GM12878 (cell line): Measurements from ENCODE around the gene ETNK2. TPM values are rescaled to one million over a fixed set of nuclear protein-coding genes. Genes with fewer than 3 reads are reported as not detected.

ENCODE experiments used
- ATAC-seq: fragments of 200-7000 bp; cut with Tn5 transposase; 3 replicates; pipeline ENCODE4 v1.9.1; 2020; ENCODE audit warnings: mild to moderate bottlenecking, moderate library complexity
- BruUV-seq: library from RNA; stranded (reverse); fragments of 400-500 nt; replicated peaks from 2 replicates; lab custom pipeline; 2021; lab: Mats Ljungman, UMichigan
- CTCF ChIA-PET: fragments of 300-600 bp; sonication (Branson Sonifier 250); formaldehyde crosslinking; extraction: SDS; loops from one replicate; lab custom pipeline; 2021; ENCODE audit warnings: inconsistent platforms; lab: Yijun Ruan, JAX
- POLR2A ChIA-PET: fragments of 350-600 bp; formaldehyde crosslinking; extraction: SDS; loops from one replicate; lab custom pipeline; 2021; ENCODE audit warnings: inconsistent platforms; lab: Charles Lee
- RAD21 ChIA-PET: fragments of 300-600 bp; sonication (Branson Sonifier 250); formaldehyde crosslinking; loops from one replicate; lab custom pipeline; 2023; ENCODE audit warnings: antibody characterized with exemption; ENCODE audit not compliant: unreplicated experiment; lab: Charles Lee
- SMC1A ChIA-PET: fragments of 300-600 bp; sonication (Branson Sonifier 250); formaldehyde crosslinking; loops from one replicate; lab custom pipeline; 2023; ENCODE audit not compliant: unreplicated experiment, uncharacterized antibody; lab: Charles Lee
- DNase-seq: peaks from one replicate; pipeline ENCODE4 v3.0.0-alpha.2; 2011; ENCODE audit warnings: low read depth, low spot score
- FAIRE-seq: peaks from 3 replicates; lab custom pipeline; 2011; peaks lifted over from hg19 to GRCh38; lab: Jason Lieb, UNC
- H2AFZ ChIP-seq: 2 replicates; pipeline ENCODE4 v1.6.0; 2011; ENCODE audit warnings: low read depth, low read length, control low read depth; ENCODE audit not compliant: control insufficient read depth
- H3K27ac ChIP-seq: 2 replicates; pipeline ENCODE4 v1.5.1; 2011; ENCODE audit warnings: control low read depth; ENCODE audit not compliant: control insufficient read depth, insufficient read depth
- H3K27me3 ChIP-seq, 2 experiments: replicated peaks in 1 of 2; 2 replicates each; pipeline versions ENCODE4 v1.6.0 to v1.6.1; 2011; ENCODE audit warnings: low read length in 1 of 2; ENCODE audit not compliant: control insufficient read depth in 2 of 2, insufficient read depth in 2 of 2
- H3K36me3 ChIP-seq, 2 experiments: 2 replicates each; pipeline ENCODE4 v1.5.1; 2011; ENCODE audit warnings: low read length in 1 of 2; ENCODE audit not compliant: control insufficient read depth in 2 of 2, insufficient read depth in 2 of 2
- H3K4me1 ChIP-seq: 2 replicates; pipeline ENCODE4 v1.6.1; 2011; ENCODE audit warnings: mild to moderate bottlenecking, low read length, moderate library complexity, mixed read lengths; ENCODE audit not compliant: control insufficient read depth, insufficient read depth
- H3K4me2 ChIP-seq: 2 replicates; pipeline ENCODE4 v1.6.0; 2011; ENCODE audit warnings: control low read depth; ENCODE audit not compliant: control insufficient read depth, insufficient read depth
- H3K4me3 ChIP-seq: fragments of 200-600 bp; sonication (generic); 2 replicates; pipeline ENCODE4 v1.5.1; 2016
- H3K79me2 ChIP-seq: 2 replicates; pipeline ENCODE4 v1.6.0; 2011; ENCODE audit warnings: low read length; ENCODE audit not compliant: control insufficient read depth, insufficient read depth
- H3K9ac ChIP-seq: 2 replicates; pipeline ENCODE4 v1.8.0; 2011; ENCODE audit warnings: low read length, control low read depth, mixed read lengths; ENCODE audit not compliant: control insufficient read depth, insufficient read depth
- H3K9me3 ChIP-seq: replicated peaks from 3 replicates; pipeline ENCODE4 v1.5.1; 2011; ENCODE audit warnings: mild to moderate bottlenecking, low read length; ENCODE audit not compliant: control insufficient read depth, insufficient read depth
- H4K20me1 ChIP-seq: 2 replicates; pipeline ENCODE4 v1.6.0; 2011; ENCODE audit not compliant: control insufficient read depth, insufficient read depth
- BHLHE40 ChIP-seq, 2 experiments: fragments of 450-650 bp in 1 of 2; IDR thresholded peaks; 2 replicates each; pipeline ENCODE4 v1.6.1; 2011 to 2017; ENCODE audit warnings: low read depth in 2 of 2, borderline replicate concordance in 1 of 2, improper control_type of control experiment in 1 of 2, low read length in 1 of 2, mild to moderate bottlenecking in 1 of 2
- CEBPZ ChIP-seq: fragments of 150-350 bp; IDR thresholded peaks from 2 replicates; pipeline ENCODE4 v1.6.1; 2016; ENCODE audit warnings: low read depth, low read length
- CTCF ChIP-seq, 3 experiments: IDR thresholded peaks in 2 of 3; conservative IDR thresholded peaks in 1 of 3; 2 replicates each; pipeline ENCODE4 v1.5.1; 2011; ENCODE audit warnings: low read depth in 3 of 3, low read length in 3 of 3, mild to moderate bottlenecking in 3 of 3, control low read depth in 2 of 3, moderate library complexity in 2 of 3, inconsistent platforms in 1 of 3, mixed read lengths in 1 of 3; ENCODE audit not compliant: control insufficient read depth in 2 of 3, insufficient read depth in 1 of 3; ENCODE audit errors: extremely low read depth in 1 of 3
- KAT2A ChIP-seq: conservative IDR thresholded peaks from 2 replicates; pipeline ENCODE4 v1.6.1; 2011; ENCODE audit warnings: low read depth, low read length; ENCODE audit not compliant: control insufficient read depth
- NFXL1 ChIP-seq: fragments of 450-650 bp; IDR thresholded peaks from 2 replicates; pipeline ENCODE4 v1.6.1; 2017; ENCODE audit warnings: antibody characterized with exemption, mild to moderate bottlenecking, borderline replicate concordance
- REST ChIP-seq: IDR thresholded peaks from 2 replicates; pipeline ENCODE4 v1.6.1; 2012; ENCODE audit warnings: mild to moderate bottlenecking, low read depth, low read length
- RUNX3 ChIP-seq: IDR thresholded peaks from 2 replicates; pipeline ENCODE4 v1.6.1; 2012; ENCODE audit warnings: low read length, inconsistent platforms
- SPI1 ChIP-seq: IDR thresholded peaks from 2 replicates; pipeline ENCODE4 v1.6.1; 2011; ENCODE audit warnings: low read depth, mild to moderate bottlenecking, low read length, moderate library complexity, borderline replicate concordance; ENCODE audit not compliant: insufficient read depth
- ZZZ3 ChIP-seq: IDR thresholded peaks from 2 replicates; pipeline ENCODE4 v1.6.1; 2011; ENCODE audit warnings: low read depth; ENCODE audit not compliant: control insufficient read depth, insufficient read length
- WGBS: methylation state at CpG from one replicate; pipeline ENCODE4 v1.1.6; 2016; ENCODE audit warnings: low lambda C conversion rate; ENCODE audit not compliant: insufficient replicate concordance, insufficient coverage; ENCODE audit errors: missing lambda C conversion rate; 5-methylcytosine and 5-hydroxymethylcytosine counted together
- in situ Hi-C: fragments of 300-500 bp; cut with MboI; formaldehyde crosslinking; loops from 9 replicates; pipeline ENCODE4 v1.14.3; 2018; ENCODE audit warnings: mixed read lengths
- intact Hi-C: fragments of 100-400 bp; cut with micrococcal nuclease; formaldehyde crosslinking; loops from one replicate; pipeline ENCODE4 v1.14.2; 2022; ENCODE audit not compliant: unreplicated experiment
- polyA plus RNA-seq, 11 experiments: library from polyadenylated mRNA; depleted of rRNA in 4 of 11; unstranded in 6 of 11; stranded (reverse) in 5 of 11; fragments of >200 nt; fragmentation: Nextera tagmentation in 4 of 11; fragmentation: Illumina TruSeq in 1 of 11; extraction: Ambion mirVana in 4 of 11; extraction: Trizol in 1 of 11; gene quantifications; 1 replicate in 1 of 11; 2 replicates in 10 of 11; pipeline versions ENCODE4 v1.2.1 to v1.2.3, GENCODE V29; 2011 to 2016; ENCODE audit warnings: inconsistent platforms in 2 of 11, missing spikeins in 2 of 11, low read depth in 1 of 11
- total RNA-seq, 4 experiments: library from RNA; depleted of rRNA in 3 of 4; stranded (reverse); fragments of >200 nt in 3 of 4; fragmentation: Illumina TruSeq in 1 of 4; extraction: Trizol in 1 of 4; gene quantifications; 2 replicates each; pipeline versions ENCODE4 v1.2.1 to v1.2.3, GENCODE V29; 2013 to 2021

ETNK2 gene
- total and polyA plus RNA-seq, 10 of the 15 experiments (the other 5 are each of a cell fraction or from before 2014, with no cell fraction given), result 0.14 TPM; not detected in 9

- in situ Hi-C loops (no loop called here), intact Hi-C loops (no loop called here)
- SMC1A ChIA-PET, result interaction anchor here (1.3 kb wide), 1 partner anchor 21 kb away, joined by 3 read pairs; no protein-coding TSS in a partner anchor
- FAIRE-seq (no peak), DNase-seq (no peak), ATAC-seq (no peak)
- Histone ChIP-seq H3K27me3 (peaks cover 5 to 7% of the 10 kb centered on the region in 2 experiments; a peak in 3 of 4 replicates), H3K4me1 (no peaks in the 10 kb centered on the region), H2AFZ (no peak overlapping the region), H3K36me3 (no peaks in the 10 kb centered on the region), H3K9ac (no peak overlapping the region), H3K79me2 (no peaks in the 10 kb centered on the region), H3K27ac (no peak overlapping the region), H3K9me3 (no peaks in the 10 kb centered on the region), H3K4me2 (no peak overlapping the region), H3K4me3 (no peak overlapping the region), H4K20me1 (no peaks in the 10 kb centered on the region)
- POLR2A ChIA-PET, result no interaction called here
- BruUV-seq, result no TSS peak
- 60% methylated on average over 16 of the region's 16 CpGs for WGBS
- CTCF ChIA-PET, result interaction anchor here (1.0 to 1.1 kb wide), 3 partner anchors 13 to 249 kb away, joined by 3 to 4 read pairs (median 3); no protein-coding TSS in a partner anchor
- RAD21 ChIA-PET, result no interaction called here
- TF ChIP-seq REST (no peak), CEBPZ (no peak), ZZZ3 (no peak), CTCF (IDR thresholded peaks at IDR 0.05 in 2 of 3, conservative IDR thresholded peaks at IDR 0.05 in 1 of 3; ENCODE audit: control insufficient read depth in 2 of 3, extremely low read depth in 1 of 3, insufficient read depth in 1 of 3, low read depth in 3 of 3, low read length in 3 of 3) (no peak), SPI1 (no peak), KAT2A (no peak), RUNX3 (no peak), BHLHE40 (IDR thresholded peaks at IDR 0.05; ENCODE audit: borderline replicate concordance in 1 of 2, low read depth in 2 of 2, low read length in 1 of 2) (no peak), NFXL1 (no peak)
These were observed 1.9 kb downstream of the ETNK2 start for GRCh38 chr1:204149635-204150565.
